K562 (cell line): ENCODE measurements around the gene ASXL2. TPM values are rescaled to one million over a fixed set of nuclear protein-coding genes. Genes with fewer than 3 reads are reported as not detected.

Experiments used
- ATAC-seq: fragments of 200-7000 bp; cut with Tn5 transposase; 3 replicates; pipeline ENCODE4 v1.9.1; 2020; ENCODE audit warnings: moderate library complexity
- BruUV-seq: library from RNA; stranded (reverse); fragments of 400-500 nt; replicated peaks from 2 replicates; lab custom pipeline; 2021; lab: Mats Ljungman, UMichigan
- CTCF ChIA-PET: fragments of 300-600 bp; formaldehyde crosslinking; extraction: SDS; loops from one replicate; lab custom pipeline; 2021; ENCODE audit warnings: low intra/inter-chr PET ratio; lab: Yijun Ruan, JAX
- POLR2A ChIA-PET: fragments of 300-600, 350-650 bp; sonication (Branson Sonifier 250); formaldehyde crosslinking; extraction: SDS; loops from one replicate; lab custom pipeline; 2021; ENCODE audit warnings: antibody characterized with exemption, inconsistent platforms; lab: Yijun Ruan, JAX
- DNase-seq, 4 experiments: peaks; one replicate each; pipeline versions ENCODE4 v3.0.0 to v3.0.0-alpha.2; 2011 to 2018; ENCODE audit warnings: low spot score in 3 of 4, mixed read lengths in 3 of 4; ENCODE audit errors: extremely low read depth in 1 of 4
- FAIRE-seq: peaks from 2 replicates; lab custom pipeline; 2011; peaks lifted over from hg19 to GRCh38; lab: Jason Lieb, UNC
- H2AFZ ChIP-seq: 2 replicates; pipeline ENCODE4 v1.6.0; 2011; ENCODE audit warnings: low read depth, low read length, control low read depth, inconsistent platforms
- H3K27ac ChIP-seq: fragments of 200-600 bp; 3 replicates; pipeline ENCODE4 v1.8.0; 2011; ENCODE audit warnings: low read depth, mild to moderate bottlenecking, control low read depth, inconsistent platforms, low read length, moderate library complexity, mixed read lengths; ENCODE audit errors: extremely low read depth
- H3K27me3 ChIP-seq, 2 experiments: fragments of 300-600 bp in 1 of 2; 2 replicates in 1 of 2; 3 replicates in 1 of 2; pipeline versions ENCODE4 v1.6.0 to v1.8.0; 2011; ENCODE audit warnings: inconsistent platforms in 2 of 2, low read length in 2 of 2, mild to moderate bottlenecking in 1 of 2, mixed read lengths in 1 of 2, moderate library complexity in 1 of 2; ENCODE audit not compliant: control insufficient read depth in 2 of 2, insufficient read depth in 2 of 2
- H3K36me3 ChIP-seq: fragments of 300-600 bp; 3 replicates; pipeline ENCODE4 v1.8.0; 2011; ENCODE audit warnings: mild to moderate bottlenecking, low read length, inconsistent platforms; ENCODE audit not compliant: control insufficient read depth, insufficient read depth
- H3K4me1 ChIP-seq, 2 experiments: fragments of 200-600 bp in 1 of 2; replicated peaks in 1 of 2; 2 replicates in 1 of 2; 3 replicates in 1 of 2; pipeline versions ENCODE4 v1.5.1 to v1.8.0; 2011; ENCODE audit warnings: inconsistent platforms in 2 of 2, low read length in 2 of 2, mild to moderate bottlenecking in 1 of 2, mixed read lengths in 1 of 2, moderate library complexity in 1 of 2; ENCODE audit not compliant: control insufficient read depth in 2 of 2, insufficient read depth in 2 of 2
- H3K4me2 ChIP-seq: 2 replicates; pipeline ENCODE4 v1.6.1; 2011; ENCODE audit warnings: low read length, control low read depth, inconsistent platforms, mixed read lengths; ENCODE audit not compliant: insufficient read depth
- H3K4me3 ChIP-seq: fragments of 200-600 bp; sonication (generic), shearing (Covaris generic); 2 replicates; pipeline ENCODE4 v1.5.1; 2016; ENCODE audit warnings: control low read depth, inconsistent platforms
- H3K79me2 ChIP-seq: fragments of 200-600 bp; 3 replicates; pipeline ENCODE4 v1.8.0; 2011; ENCODE audit warnings: low read length, inconsistent platforms; ENCODE audit not compliant: control insufficient read depth, insufficient read depth
- H3K9ac ChIP-seq, 2 experiments: 2 replicates each; pipeline versions ENCODE4 v1.6.0 to v1.6.1; 2011; ENCODE audit warnings: low read depth in 2 of 2, low read length in 2 of 2, control low read depth in 1 of 2, inconsistent platforms in 1 of 2, mild to moderate bottlenecking in 1 of 2, mixed read lengths in 1 of 2; ENCODE audit not compliant: insufficient read depth in 1 of 2
- H3K9me1 ChIP-seq: one replicate; pipeline ENCODE4 v1.6.0; 2011; ENCODE audit warnings: inconsistent platforms, mild to moderate bottlenecking, low read length, moderate library complexity; ENCODE audit not compliant: control insufficient read depth, insufficient read depth
- H3K9me3 ChIP-seq: replicated peaks from 2 replicates; pipeline ENCODE4 v1.5.1; 2011; ENCODE audit warnings: low read depth, low read length, inconsistent platforms; ENCODE audit not compliant: control insufficient read depth, insufficient read depth
- H4K20me1 ChIP-seq: replicated peaks from 2 replicates; pipeline ENCODE4 v1.6.1; 2011; ENCODE audit warnings: low read length, inconsistent platforms, mixed read lengths; ENCODE audit not compliant: control insufficient read depth, insufficient read depth
- CUX1 ChIP-seq: fragments of 200-800 bp; sonication (Bioruptor generic); IDR thresholded peaks from 2 replicates; pipeline ENCODE4 v1.6.1; 2016; ENCODE audit warnings: missing genetic modification characterization, missing compliant biosample characterization
- GTF2B ChIP-seq: IDR thresholded peaks from 2 replicates; pipeline ENCODE4 v1.6.1; 2011; ENCODE audit not compliant: insufficient read length; ENCODE audit errors: extremely low read depth
- HES1 ChIP-seq: fragments of 450-650 bp; IDR thresholded peaks from 2 replicates; pipeline ENCODE4 v1.6.1; 2016; ENCODE audit warnings: low read depth, mild to moderate bottlenecking, moderate library complexity
- HMG20B ChIP-seq: fragments of 250-450 bp; sonication (Bioruptor Pico); IDR thresholded peaks from 2 replicates; pipeline ENCODE4 v1.5.0; 2021; ENCODE audit warnings: mild to moderate bottlenecking
- POLR2AphosphoS2 ChIP-seq: IDR thresholded peaks from 2 replicates; pipeline ENCODE4 v1.6.1; 2012; ENCODE audit warnings: low read length, improper control_type of control experiment
- PPARD ChIP-seq: fragments of 250-450 bp; sonication (Bioruptor Pico); IDR thresholded peaks from 2 replicates; pipeline ENCODE4 v1.8.0; 2022; ENCODE audit warnings: inconsistent platforms, mild to moderate bottlenecking, moderate library complexity
- ZNF175 ChIP-seq: fragments of 200-800 bp; sonication (Bioruptor generic); IDR thresholded peaks from 2 replicates; pipeline ENCODE4 v1.6.1; 2016; ENCODE audit warnings: low read depth, mild to moderate bottlenecking, missing genetic modification characterization, missing compliant biosample characterization
- ZNF224 ChIP-seq: sonication (generic); formaldehyde crosslinking; IDR thresholded peaks from 2 replicates; pipeline ENCODE4 v1.8.0; 2022; ENCODE audit warnings: mild to moderate bottlenecking, missing genetic modification reagents
- ZNF253 ChIP-seq: fragments of 250-450 bp; sonication (Bioruptor Pico); conservative IDR thresholded peaks from 2 replicates; pipeline ENCODE4 v1.6.1; 2021; ENCODE audit warnings: mild to moderate bottlenecking
- ZNF354B ChIP-seq: fragments of 250-450 bp; sonication (Bioruptor Pico); IDR thresholded peaks from 2 replicates; pipeline ENCODE4 v1.4.0; 2020
- WGBS: fragments of 100-300 bp; shearing (Covaris generic); methylation state at CpG from one replicate; pipeline ENCODE4 v1.1.6; 2016; ENCODE audit warnings: low coverage, mixed read lengths; ENCODE audit not compliant: insufficient coverage; ENCODE audit errors: missing lambda C conversion rate; 5-methylcytosine and 5-hydroxymethylcytosine counted together
- in situ Hi-C: fragments of 300-500 bp; cut with MboI; formaldehyde crosslinking; loops from 4 replicates; pipeline ENCODE4 v1.15.0; 2018; ENCODE audit warnings: inconsistent platforms, mixed read lengths
- intact Hi-C: fragments of 100-400 bp; cut with micrococcal nuclease; formaldehyde crosslinking; loops from 2 replicates; pipeline ENCODE4 v1.14.2; 2022
- polyA plus RNA-seq, 8 experiments: library from polyadenylated mRNA; depleted of rRNA in 4 of 8; stranded (reverse) in 5 of 8; unstranded in 3 of 8; fragments of >200 nt; fragmentation: Nextera tagmentation in 2 of 8; fragmentation: Illumina TruSeq in 1 of 8; extraction: Ambion mirVana in 2 of 8; extraction: Trizol in 1 of 8; gene quantifications; 2 replicates each; pipeline versions ENCODE4 v1.2.1 to v1.2.3, GENCODE V29; 2011 to 2014; ENCODE audit warnings: inconsistent platforms in 1 of 8, missing spikeins in 1 of 8
- total RNA-seq, 7 experiments: library from RNA; depleted of rRNA in 6 of 7; stranded (reverse); fragments of >200 nt in 6 of 7; fragmentation: Illumina TruSeq in 2 of 7; extraction: Trizol in 2 of 7; gene quantifications; 2 replicates each; pipeline versions ENCODE4 v1.2.1 to v1.2.3, GENCODE V29; 2011 to 2021; ENCODE audit warnings: low replicate concordance in 1 of 7

The ASXL2 gene
- total and polyA plus RNA-seq, 9 of the 15 experiments (the other 6 are each of a cell fraction or from before 2014, with no cell fraction given): 2.2 to 25.9 (median 9.0) TPM

GRCh38 chr2:25833566-25833965, 44.7 kb downstream of the ASXL2 start (continued):
- no peak for TF ChIP-seq CUX1 (CRISPR knock-in tag)
- no peak for TF ChIP-seq POLR2AphosphoS2
- TF ChIP-seq HMG20B (CRISPR knock-in tag): no peak
- no peak for TF ChIP-seq ZNF253

- Histone ChIP-seq H3K79me2 (peaks cover 35% of the 10 kb centered on the region), H2AFZ (no peak overlapping the region), H3K4me3 (no peak overlapping the region), H3K4me2 (no peak overlapping the region), H3K36me3 (peaks cover 16% of the 10 kb centered on the region; the same call in 2 of the 3 replicates), H3K4me1 (no peaks in the 10 kb centered on the region; a peak in 2 of 5 replicates), H4K20me1 (no peaks in the 10 kb centered on the region), H3K9ac (no peak overlapping the region), H3K9me1 (no peaks in the 10 kb centered on the region), H3K27me3 (no peaks in the 10 kb centered on the region), H3K27ac (no peak overlapping the region), H3K9me3 (no peaks in the 10 kb centered on the region)
- ATAC-seq (no peak), DNase-seq (no peak), FAIRE-seq (no peak)
- in situ Hi-C loops: no loop called here
- WGBS: 94% methylated on average over 5 of the region's 5 CpGs
- intact Hi-C loops: no loop called here
- no peak for TF ChIP-seq GTF2B
- TF ChIP-seq ZNF354B (CRISPR knock-in tag): no peak
- no peak for TF ChIP-seq PPARD (CRISPR knock-in tag)
- peak; percentile 97 for TF ChIP-seq ZNF175 (CRISPR knock-in tag)
- TF ChIP-seq ZNF224 (CRISPR knock-in tag): no peak
- peak; percentile 47; the same call in 1 of the 2 replicates for TF ChIP-seq HES1
- ChIA-PET CTCF (no interaction called here), POLR2A (no interaction called here)
- no TSS peak for BruUV-seq
Observed at GRCh38 chr2:25832897-25833296, 45.4 kb downstream of the ASXL2 start.
